Measurements from ENCODE around the gene ARHGAP26. TPM values are rescaled to one million over a fixed set of nuclear protein-coding genes. Genes with fewer than 3 reads are reported as not detected.

ARHGAP26 gene, protein sequence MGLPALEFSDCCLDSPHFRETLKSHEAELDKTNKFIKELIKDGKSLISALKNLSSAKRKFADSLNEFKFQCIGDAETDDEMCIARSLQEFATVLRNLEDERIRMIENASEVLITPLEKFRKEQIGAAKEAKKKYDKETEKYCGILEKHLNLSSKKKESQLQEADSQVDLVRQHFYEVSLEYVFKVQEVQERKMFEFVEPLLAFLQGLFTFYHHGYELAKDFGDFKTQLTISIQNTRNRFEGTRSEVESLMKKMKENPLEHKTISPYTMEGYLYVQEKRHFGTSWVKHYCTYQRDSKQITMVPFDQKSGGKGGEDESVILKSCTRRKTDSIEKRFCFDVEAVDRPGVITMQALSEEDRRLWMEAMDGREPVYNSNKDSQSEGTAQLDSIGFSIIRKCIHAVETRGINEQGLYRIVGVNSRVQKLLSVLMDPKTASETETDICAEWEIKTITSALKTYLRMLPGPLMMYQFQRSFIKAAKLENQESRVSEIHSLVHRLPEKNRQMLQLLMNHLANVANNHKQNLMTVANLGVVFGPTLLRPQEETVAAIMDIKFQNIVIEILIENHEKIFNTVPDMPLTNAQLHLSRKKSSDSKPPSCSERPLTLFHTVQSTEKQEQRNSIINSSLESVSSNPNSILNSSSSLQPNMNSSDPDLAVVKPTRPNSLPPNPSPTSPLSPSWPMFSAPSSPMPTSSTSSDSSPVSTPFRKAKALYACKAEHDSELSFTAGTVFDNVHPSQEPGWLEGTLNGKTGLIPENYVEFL
- total RNA-seq, result 8.2 and 10.9 TPM in 2 replicates

GRCh38 chr5:142769793-142770649, at the start of gene ARHGAP26:
Gene ARHGAP26 (plus strand): TSS chr5:142770377. CDS start chr5:142770762, 385 bp downstream.

Other genes with a start within 250 kb of the ARHGAP26 start
- gene FGF1, start 84.3 kb upstream of the ARHGAP26 start, total RNA-seq, result 0.34 and 0.47 TPM in 2 replicates